ENCODE results near the gene NEK7.
"Not testable (repeated sequence)": the region's sequence is repeated elsewhere in the genome, so short reads cannot be mapped to it uniquely, and the experiment has no call there.

The NEK7 gene

GRCh38 chr1:198187973-198188588, 31.3 kb downstream of the NEK7 start:
- FAIRE-seq (no peak), DNase-seq (ENCODE audit: insufficient read length, low spot score) (no peak)
- no peak for TF ChIP-seq POLR2A (IDR thresholded peaks at IDR 0.05; ENCODE audit: low read depth, low read length)

DNA sequence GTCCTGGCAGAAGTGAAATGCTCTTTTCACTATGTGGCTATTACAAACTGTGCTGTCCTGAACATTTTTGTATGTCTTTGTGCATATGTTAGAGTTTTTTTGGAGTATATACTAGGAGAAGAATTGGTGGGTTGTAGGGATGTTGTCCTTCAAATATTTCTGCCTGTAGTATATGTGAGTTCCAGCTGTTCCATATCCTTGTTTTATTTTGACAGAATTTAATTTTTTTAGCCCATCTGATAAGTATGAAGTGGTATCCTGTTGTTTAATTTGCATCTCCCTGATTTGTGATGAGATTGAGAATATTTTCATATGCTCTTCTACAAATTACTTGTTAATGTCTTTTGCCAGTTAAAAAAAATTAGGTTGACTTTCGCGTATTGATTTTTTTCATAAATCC, 34.3 kb downstream of the NEK7 start:
- no peak for FAIRE-seq
- no peak for DNase-seq (ENCODE audit: insufficient read length, low spot score)
- no peak for TF ChIP-seq POLR2A (IDR thresholded peaks at IDR 0.05; ENCODE audit: low read depth, low read length)

DNA sequence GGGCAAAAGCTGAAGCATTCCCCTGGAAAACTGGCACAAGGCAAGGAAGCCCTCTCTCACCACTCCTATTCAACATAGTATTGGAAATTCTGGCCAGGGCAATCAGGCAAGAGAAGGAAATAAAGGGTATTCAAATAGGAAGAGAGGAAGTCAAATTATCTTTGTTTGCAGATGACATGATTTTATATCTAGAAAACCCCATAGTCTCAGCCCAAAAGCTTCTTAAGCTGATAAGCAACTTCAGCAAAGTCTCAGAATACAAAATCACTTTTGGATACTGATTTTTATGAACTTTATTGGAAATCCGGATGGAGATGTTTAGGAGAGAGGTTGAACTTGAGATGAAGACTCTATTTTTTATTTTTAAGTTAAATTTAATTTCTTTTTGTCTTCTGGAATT, 37.1 kb downstream of the NEK7 start:
- DNase-seq (ENCODE audit: insufficient read length, low spot score); FAIRE-seq: not testable (repeated sequence)

- DNase-seq (ENCODE audit: insufficient read length, low spot score) (no peak), FAIRE-seq (no peak)
These were observed 39.8 kb downstream of the NEK7 start for GRCh38 chr1:198196630-198197029.

GRCh38 chr1:198197285-198197684, 40.5 kb downstream of the NEK7 start:
- DNase-seq (ENCODE audit: insufficient read length, low spot score) (no peak), FAIRE-seq (no peak)
- TF ChIP-seq POLR2A (IDR thresholded peaks at IDR 0.05; ENCODE audit: low read depth, low read length), result no peak

More at GRCh38 chr1:198196630-198197029, 39.8 kb downstream of the NEK7 start:
- TF ChIP-seq POLR2A (IDR thresholded peaks at IDR 0.05; ENCODE audit: low read depth, low read length), result no peak

- DNase-seq (ENCODE audit: insufficient read length, low spot score) (no peak), FAIRE-seq (no peak)
- no peak for TF ChIP-seq POLR2A (IDR thresholded peaks at IDR 0.05; ENCODE audit: low read depth, low read length)
These were observed 42.3 kb downstream of the NEK7 start for GRCh38 chr1:198199105-198199504.

GRCh38 chr1:198201956-198202784, 45.4 kb downstream of the NEK7 start:
- DNase-seq (ENCODE audit: insufficient read length, low spot score) (no peak), FAIRE-seq (no peak)

GRCh38 chr1:198203434-198203833, 46.6 kb downstream of the NEK7 start:
- TF ChIP-seq POLR2A (IDR thresholded peaks at IDR 0.05; ENCODE audit: low read depth, low read length), result no peak
- no peak for FAIRE-seq
- DNase-seq (ENCODE audit: insufficient read length, low spot score), result no peak

More at GRCh38 chr1:198201956-198202784, 45.4 kb downstream of the NEK7 start:
- TF ChIP-seq POLR2A (IDR thresholded peaks at IDR 0.05; ENCODE audit: low read depth, low read length), result no peak

GRCh38 chr1:198205016-198205684, 48.4 kb downstream of the NEK7 start:
- TF ChIP-seq POLR2A (IDR thresholded peaks at IDR 0.05; ENCODE audit: low read depth, low read length), result no peak
- FAIRE-seq (no peak), DNase-seq (ENCODE audit: insufficient read length, low spot score) (no peak)

DNA sequence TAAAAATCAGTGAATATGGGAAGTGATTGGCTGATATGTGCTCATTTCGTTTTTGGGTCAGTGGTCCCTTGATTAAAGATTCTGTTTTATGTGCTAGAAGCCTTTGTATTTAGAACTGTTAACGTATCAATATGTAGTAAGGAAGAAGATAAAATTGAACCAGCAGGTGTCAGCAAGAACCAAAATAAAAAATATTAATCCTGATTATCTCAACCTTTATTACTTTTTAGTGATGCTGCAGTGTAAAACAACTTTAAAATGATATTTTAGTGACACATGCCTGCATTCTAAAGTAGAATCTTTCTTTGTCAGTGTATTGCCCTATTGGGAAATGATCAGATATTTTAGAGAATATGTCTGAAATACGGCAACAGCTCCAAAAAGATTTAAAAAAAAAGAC, 49.5 kb downstream of the NEK7 start:
- DNase-seq (ENCODE audit: insufficient read length, low spot score) (no peak), FAIRE-seq (no peak)
- TF ChIP-seq POLR2A (IDR thresholded peaks at IDR 0.05; ENCODE audit: low read depth, low read length), result no peak

GRCh38 chr1:198211696-198212095, 54.9 kb downstream of the NEK7 start:
- FAIRE-seq (no peak), DNase-seq (ENCODE audit: insufficient read length, low spot score) (no peak)
- no peak for TF ChIP-seq POLR2A (IDR thresholded peaks at IDR 0.05; ENCODE audit: low read depth, low read length)

DNA sequence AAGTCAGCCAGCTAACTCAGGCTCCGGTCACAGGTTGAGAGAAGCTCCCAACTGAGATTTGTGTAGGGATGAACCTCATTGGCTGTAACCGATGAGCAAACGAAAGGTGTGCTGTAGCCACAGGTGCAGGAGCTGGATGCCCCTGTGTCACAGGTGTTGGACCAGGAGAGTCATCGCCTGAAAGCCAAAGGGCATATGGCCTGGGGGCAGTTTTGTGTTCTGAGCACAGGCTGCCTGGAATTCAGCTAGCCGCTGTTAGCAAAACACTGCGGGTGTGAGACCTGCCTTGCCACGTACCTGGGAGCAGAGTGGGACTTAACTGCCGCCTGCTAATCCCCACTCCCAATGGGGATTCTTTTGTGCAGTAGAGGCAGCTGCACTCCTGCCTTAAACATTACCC, 55.3 kb downstream of the NEK7 start:
- no peak for DNase-seq (ENCODE audit: insufficient read length, low spot score)
- TF ChIP-seq POLR2A (IDR thresholded peaks at IDR 0.05; ENCODE audit: low read depth, low read length), result no peak
- no peak for FAIRE-seq

- peak; percentile 17 for DNase-seq (ENCODE audit: insufficient read length, low spot score)
- FAIRE-seq, result peak; percentile 64
- TF ChIP-seq POLR2A (IDR thresholded peaks at IDR 0.05; ENCODE audit: low read depth, low read length), result no peak
These were observed 55.9 kb downstream of the NEK7 start for GRCh38 chr1:198212675-198213074.

- no peak for TF ChIP-seq POLR2A (IDR thresholded peaks at IDR 0.05; ENCODE audit: low read depth, low read length)
- FAIRE-seq, result no peak
These were observed 58.1 kb downstream of the NEK7 start for GRCh38 chr1:198214924-198215323.

More at GRCh38 chr1:198214924-198215323, 58.1 kb downstream of the NEK7 start:
- no peak for DNase-seq (ENCODE audit: insufficient read length, low spot score)
